ENCODE data around the gene SERPINH1.

The SERPINH1 gene

GRCh38 chr11:75562048-75562835 is at the start of gene SERPINH1:
Gene SERPINH1 (plus strand): TSS chr11:75562253. CDS start chr11:75566350, 4,097 bp downstream.
- peak in 51 of 56 donors; percentile 21 to 86 (median 52) for DNase-seq

- no peak for DNase-seq
Observed at GRCh38 chr11:75513250-75513649, 48.8 kb upstream of the SERPINH1 start.

GRCh38 chr11:75514596-75514995 is 47.5 kb upstream of the SERPINH1 start:
- no peak for DNase-seq

GRCh38 chr11:75516140-75516539 is 45.9 kb upstream of the SERPINH1 start:
- no peak for DNase-seq

- DNase-seq: no peak
Observed at GRCh38 chr11:75516886-75517285, 45.2 kb upstream of the SERPINH1 start.

- DNase-seq: no peak
Observed at GRCh38 chr11:75518204-75518549, 43.9 kb upstream of the SERPINH1 start.

- DNase-seq: no peak
Observed at GRCh38 chr11:75518771-75519653, 43.0 kb upstream of the SERPINH1 start.

GRCh38 chr11:75520688-75521087 is 41.4 kb upstream of the SERPINH1 start:
- DNase-seq: peak in 7 of 56 donors; percentile 13 to 32 (median 22)

GRCh38 chr11:75522286-75523044 is 39.6 kb upstream of the SERPINH1 start:
- no peak for DNase-seq

- DNase-seq: no peak
Observed at GRCh38 chr11:75523189-75523588, 38.9 kb upstream of the SERPINH1 start.

- no peak for DNase-seq
Observed at GRCh38 chr11:75523811-75524664, 38.0 kb upstream of the SERPINH1 start.

GRCh38 chr11:75524665-75525432 is 37.2 kb upstream of the SERPINH1 start:
- DNase-seq: peak in 7 of 56 donors; percentile 7 to 41 (median 18)

- DNase-seq: peak in 54 of 56 donors; percentile 19 to 91 (median 74)
Observed at GRCh38 chr11:75525433-75526191, 36.4 kb upstream of the SERPINH1 start, which contains the start of gene GDPD5. Gene GDPD5 (minus strand): TSS chr11:75525941. CDS start chr11:75477735, 48,206 bp downstream.

GRCh38 chr11:75526192-75526541 is 35.9 kb upstream of the SERPINH1 start:
- DNase-seq: no peak

GRCh38 chr11:75527130-75527529 is 34.9 kb upstream of the SERPINH1 start:
- no peak for DNase-seq

- no peak for DNase-seq
Observed at GRCh38 chr11:75527938-75528735, 33.9 kb upstream of the SERPINH1 start.

GRCh38 chr11:75530577-75530976 is 31.5 kb upstream of the SERPINH1 start:
- DNase-seq: no peak

- no peak for DNase-seq
Observed at GRCh38 chr11:75531325-75531724, 30.7 kb upstream of the SERPINH1 start.
